Measurements from ENCODE around the gene XRCC5.

Gene XRCC5

DNA sequence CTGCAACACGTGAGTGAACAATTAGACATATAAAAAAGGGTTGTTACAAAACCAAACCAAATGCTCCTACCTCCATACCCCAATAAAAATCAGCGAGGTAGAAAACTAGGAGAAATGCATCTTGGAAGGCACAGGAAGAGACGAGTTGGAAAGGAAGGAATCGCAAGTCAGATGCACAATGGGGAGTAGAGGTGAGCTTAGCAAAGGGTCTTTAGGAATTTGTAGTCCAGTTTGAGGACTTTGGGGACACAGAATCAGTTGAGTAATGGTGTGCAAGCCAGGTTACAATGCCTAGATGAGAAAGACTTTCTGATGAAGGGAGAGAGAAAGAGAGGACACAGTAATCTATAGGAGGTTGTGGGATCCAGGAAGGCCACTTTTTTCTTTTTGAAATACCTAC, 35.7 kb downstream of the XRCC5 start:
- DNase-seq (ENCODE audit: insufficient read length, low spot score) (no peak), FAIRE-seq (peak; percentile 80)
- TF ChIP-seq POU2F2 (IDR thresholded peaks at IDR 0.05; ENCODE audit: low read depth, low read length) (no peak), PAX5 (IDR thresholded peaks at IDR 0.05; ENCODE audit: insufficient read depth, low read length, severe bottlenecking) (no peak), POLR2AphosphoS5 (IDR thresholded peaks at IDR 0.05; ENCODE audit: low read depth, low read length) (peak; percentile 35; the same call in 1 of the 2 replicates), POLR2A (IDR thresholded peaks at IDR 0.05; ENCODE audit: low read depth, low read length) (no peak), TAF1 (IDR thresholded peaks at IDR 0.05; ENCODE audit: low read depth, low read length) (no peak), SPI1 (IDR thresholded peaks at IDR 0.05; ENCODE audit: low read depth, low read length) (no peak)

DNA sequence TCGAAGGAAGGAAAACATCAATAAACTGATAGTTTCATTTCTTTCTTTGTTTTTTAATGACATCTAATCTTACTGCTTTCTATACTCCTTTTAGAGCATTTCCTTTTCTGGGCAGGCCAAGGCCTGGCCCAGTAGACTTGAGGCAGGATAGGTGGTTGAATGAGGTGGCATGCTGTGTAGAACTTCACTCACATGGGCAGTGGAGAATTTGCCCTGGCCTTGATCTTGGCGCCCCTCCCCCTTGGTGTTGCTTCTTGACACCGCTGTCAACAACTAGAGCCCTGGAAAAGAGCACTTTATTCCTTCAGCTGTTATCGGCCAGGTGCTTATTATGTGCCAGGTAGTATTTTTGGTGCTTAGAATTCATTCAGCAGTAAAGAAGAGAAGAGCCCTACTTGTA, 37.4 kb downstream of the XRCC5 start:
- no peak for FAIRE-seq
- TF ChIP-seq POLR2AphosphoS5 (IDR thresholded peaks at IDR 0.05; ENCODE audit: low read depth, low read length) (no peak), PAX5 (IDR thresholded peaks at IDR 0.05; ENCODE audit: insufficient read depth, low read length, severe bottlenecking) (no peak), TAF1 (IDR thresholded peaks at IDR 0.05; ENCODE audit: low read depth, low read length) (no peak), POU2F2 (IDR thresholded peaks at IDR 0.05; ENCODE audit: low read depth, low read length) (no peak), SPI1 (IDR thresholded peaks at IDR 0.05; ENCODE audit: low read depth, low read length) (no peak), POLR2A (IDR thresholded peaks at IDR 0.05; ENCODE audit: low read depth, low read length) (no peak)
- DNase-seq (ENCODE audit: insufficient read length, low spot score), result no peak

DNA sequence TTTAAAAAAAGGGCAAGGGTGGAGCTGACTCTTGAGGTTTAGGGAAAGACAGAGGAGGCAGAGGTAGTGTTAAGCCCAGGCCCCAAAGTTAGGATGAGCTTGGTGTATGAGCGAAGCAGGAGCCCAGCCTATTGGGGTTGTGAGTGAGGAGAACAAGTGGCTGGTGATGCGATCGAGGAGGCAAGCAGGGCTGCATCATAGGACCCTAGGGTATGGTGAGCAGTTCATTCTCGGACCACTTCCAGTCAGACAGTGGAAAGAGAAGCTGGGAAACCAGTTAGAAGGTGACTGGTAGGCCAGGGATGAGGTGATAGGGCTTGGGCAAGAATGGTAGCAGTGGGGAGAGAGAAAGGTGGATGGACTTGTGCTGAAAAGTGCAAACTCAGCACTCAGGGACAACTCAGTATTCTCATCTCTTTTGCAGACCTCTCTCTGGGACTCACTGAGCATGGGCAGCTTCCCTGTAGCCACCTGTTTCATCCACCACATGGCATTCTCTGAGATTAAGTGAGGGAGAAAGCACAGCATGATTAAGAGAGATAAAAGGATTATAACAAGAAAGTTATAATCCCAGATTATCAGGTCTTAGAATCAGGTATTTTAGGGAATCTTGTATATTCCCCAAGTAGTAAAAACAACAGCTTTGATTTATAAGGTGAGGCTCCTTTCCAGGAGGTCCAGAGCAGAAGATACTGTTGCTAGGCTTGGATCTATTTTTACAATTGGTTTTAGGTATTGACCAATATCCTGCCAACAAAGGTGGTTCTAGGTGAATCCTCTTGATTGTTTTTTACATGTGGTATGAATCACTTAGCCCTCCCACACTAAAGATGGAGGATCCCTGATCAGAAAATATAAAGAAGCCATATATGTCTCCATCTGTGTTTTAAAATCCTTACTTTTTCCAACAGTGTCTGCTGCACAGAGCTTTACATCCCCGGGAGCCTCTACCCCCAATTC, 38.3 kb downstream of the XRCC5 start:
- TF ChIP-seq POLR2A (IDR thresholded peaks at IDR 0.05; ENCODE audit: low read depth, low read length), result peak; percentile 25; the same call in 1 of the 2 replicates
- no peak for TF ChIP-seq PAX5 (IDR thresholded peaks at IDR 0.05; ENCODE audit: insufficient read depth, low read length, severe bottlenecking)
- no peak for TF ChIP-seq POLR2AphosphoS5 (IDR thresholded peaks at IDR 0.05; ENCODE audit: low read depth, low read length)
- TF ChIP-seq POU2F2 (IDR thresholded peaks at IDR 0.05; ENCODE audit: low read depth, low read length), result no peak
- FAIRE-seq (no peak), DNase-seq (ENCODE audit: insufficient read length, low spot score) (no peak)

DNA sequence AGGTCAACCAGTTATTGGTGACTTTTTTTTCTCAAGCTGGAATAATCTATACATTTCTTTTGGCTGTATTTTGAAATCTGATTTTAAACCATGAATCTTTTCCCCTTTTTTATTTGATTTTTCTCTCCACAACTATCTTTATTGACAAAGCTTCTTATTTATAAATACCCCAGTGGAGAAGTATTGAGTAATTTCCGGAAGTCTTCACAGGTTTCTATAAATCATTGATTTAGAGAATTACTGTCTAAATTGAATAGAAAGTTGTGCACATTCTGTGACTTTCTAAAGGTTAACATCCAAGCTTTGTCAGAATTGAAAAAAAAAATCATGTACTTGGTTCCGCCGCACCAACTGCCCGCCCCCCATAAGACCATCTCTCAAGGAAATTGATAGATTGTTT, 39.8 kb downstream of the XRCC5 start:
- TF ChIP-seq SPI1 (IDR thresholded peaks at IDR 0.05; ENCODE audit: low read depth, low read length), result no peak
- TF ChIP-seq POLR2A (IDR thresholded peaks at IDR 0.05; ENCODE audit: low read depth, low read length), result no peak
- TF ChIP-seq POU2F2 (IDR thresholded peaks at IDR 0.05; ENCODE audit: low read depth, low read length), result no peak
- no peak for TF ChIP-seq PAX5 (IDR thresholded peaks at IDR 0.05; ENCODE audit: insufficient read depth, low read length, severe bottlenecking)
- no peak for TF ChIP-seq TAF1 (IDR thresholded peaks at IDR 0.05; ENCODE audit: low read depth, low read length)
- no peak for TF ChIP-seq POLR2AphosphoS5 (IDR thresholded peaks at IDR 0.05; ENCODE audit: low read depth, low read length)
- FAIRE-seq (no peak), DNase-seq (ENCODE audit: insufficient read length, low spot score) (no peak)

DNA sequence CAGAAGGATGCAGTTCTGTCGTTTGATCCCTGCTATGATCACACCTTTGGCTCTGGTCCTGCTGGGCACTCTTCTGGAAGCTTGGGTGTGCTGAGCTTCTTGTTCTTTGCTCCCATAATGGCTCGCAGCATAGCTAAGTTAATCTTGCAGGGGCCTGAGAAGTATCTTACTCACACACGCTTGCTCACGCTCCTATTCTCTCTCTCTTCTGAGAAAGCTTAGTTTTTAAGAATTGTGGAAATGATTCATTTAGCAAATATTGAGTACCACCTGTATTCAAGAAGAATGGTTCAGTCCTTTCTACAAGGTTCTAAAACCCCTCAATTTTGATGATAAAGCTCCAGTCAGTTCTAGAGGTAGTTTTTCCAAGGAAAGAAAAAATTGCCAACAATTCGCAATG, 40.6 kb downstream of the XRCC5 start:
- FAIRE-seq (no peak), DNase-seq (ENCODE audit: insufficient read length, low spot score) (no peak)
- TF ChIP-seq POU2F2 (IDR thresholded peaks at IDR 0.05; ENCODE audit: low read depth, low read length) (no peak), SPI1 (IDR thresholded peaks at IDR 0.05; ENCODE audit: low read depth, low read length) (no peak), PAX5 (IDR thresholded peaks at IDR 0.05; ENCODE audit: insufficient read depth, low read length, severe bottlenecking) (no peak), TAF1 (IDR thresholded peaks at IDR 0.05; ENCODE audit: low read depth, low read length) (no peak), POLR2A (IDR thresholded peaks at IDR 0.05; ENCODE audit: low read depth, low read length) (no peak), POLR2AphosphoS5 (IDR thresholded peaks at IDR 0.05; ENCODE audit: low read depth, low read length) (no peak)

DNA sequence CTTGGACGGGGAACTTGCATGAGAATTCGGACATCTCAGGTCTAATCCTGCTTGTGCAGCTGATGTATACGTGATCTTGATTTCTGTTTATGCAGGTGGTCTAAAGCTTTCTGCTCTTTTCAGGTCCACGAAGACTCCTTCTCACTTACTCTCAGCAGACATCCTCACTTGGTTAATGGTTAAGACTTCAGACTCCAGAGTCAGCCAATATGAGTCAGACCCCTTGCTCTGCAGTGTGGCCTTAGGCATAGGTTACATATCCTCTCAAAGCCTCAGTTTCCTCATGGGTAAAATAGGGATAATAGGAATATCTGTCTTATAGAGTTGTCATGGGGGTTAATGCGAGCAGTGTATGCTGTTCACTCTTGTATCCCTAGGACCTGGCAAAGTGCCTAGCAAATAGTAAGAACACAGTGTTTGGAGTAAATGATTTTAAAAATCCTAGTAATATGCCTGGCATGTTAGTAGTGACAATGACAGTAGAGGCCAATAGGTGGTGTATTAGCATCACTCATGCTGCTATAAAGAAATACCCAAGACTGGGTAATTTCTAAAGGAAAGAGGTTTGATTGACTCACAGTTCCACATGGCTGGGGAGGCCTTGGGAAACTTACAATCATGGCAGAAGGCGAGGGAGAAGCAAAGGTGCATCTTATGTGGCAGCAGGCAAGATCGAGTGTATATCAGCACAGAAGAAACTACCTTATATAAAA, 42.3 kb downstream of the XRCC5 start:
- DNase-seq (ENCODE audit: insufficient read length, low spot score), result no peak
- TF ChIP-seq POU2F2 (IDR thresholded peaks at IDR 0.05; ENCODE audit: low read depth, low read length) (no peak), POLR2A (IDR thresholded peaks at IDR 0.05; ENCODE audit: low read depth, low read length) (no peak), SPI1 (IDR thresholded peaks at IDR 0.05; ENCODE audit: low read depth, low read length) (no peak), POLR2AphosphoS5 (IDR thresholded peaks at IDR 0.05; ENCODE audit: low read depth, low read length) (no peak), TAF1 (IDR thresholded peaks at IDR 0.05; ENCODE audit: low read depth, low read length) (no peak), PAX5 (IDR thresholded peaks at IDR 0.05; ENCODE audit: insufficient read depth, low read length, severe bottlenecking) (no peak)
- FAIRE-seq, result no peak

DNA sequence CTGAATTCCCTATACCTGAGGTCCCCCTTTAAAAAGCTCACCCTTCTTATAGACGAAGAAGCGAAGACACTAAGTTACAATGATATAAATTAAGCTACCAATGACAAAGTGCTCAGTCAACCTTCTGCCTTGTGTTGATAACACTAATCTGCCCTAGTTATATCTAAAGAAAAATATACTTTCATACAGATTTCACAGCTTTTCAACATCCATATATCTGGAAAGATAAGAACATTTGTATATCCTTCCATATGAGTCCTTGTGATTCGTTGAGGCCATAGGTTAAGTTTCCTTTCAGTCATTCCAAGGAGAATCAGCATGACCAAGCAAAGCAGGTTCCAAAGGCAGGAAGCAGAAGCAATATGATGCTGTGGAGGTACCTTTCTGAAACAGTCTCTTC, 46.8 kb downstream of the XRCC5 start:
- DNase-seq (ENCODE audit: insufficient read length, low spot score), result no peak
- FAIRE-seq, result no peak
- TF ChIP-seq POLR2AphosphoS5 (IDR thresholded peaks at IDR 0.05; ENCODE audit: low read depth, low read length) (0 out of 2 replicates have a peak, but pooled peaks have one; percentile 20), PAX5 (IDR thresholded peaks at IDR 0.05; ENCODE audit: insufficient read depth, low read length, severe bottlenecking) (no peak)

DNA sequence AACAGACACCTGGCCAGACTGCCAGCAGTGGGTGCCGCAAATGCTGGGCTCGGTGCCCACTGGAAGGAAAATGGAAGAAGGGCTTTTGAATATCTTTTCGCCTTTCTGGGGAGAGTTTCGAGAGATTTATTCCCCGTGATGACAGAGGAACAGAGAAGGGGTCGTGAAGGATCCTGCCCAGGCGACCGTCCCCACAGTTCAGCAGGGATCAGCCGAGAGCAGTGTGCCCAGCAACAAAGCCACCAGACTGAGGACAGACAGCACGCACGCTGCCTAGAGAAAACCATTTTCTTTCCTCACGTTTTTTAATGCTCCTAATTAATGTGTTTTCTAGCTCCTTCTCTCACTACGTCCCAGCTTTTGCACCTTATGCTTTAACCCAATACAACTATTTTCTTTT, 47.7 kb downstream of the XRCC5 start:
- no peak for TF ChIP-seq PAX5 (IDR thresholded peaks at IDR 0.05; ENCODE audit: insufficient read depth, low read length, severe bottlenecking)
- FAIRE-seq (no peak), DNase-seq (ENCODE audit: insufficient read length, low spot score) (no peak)

DNA sequence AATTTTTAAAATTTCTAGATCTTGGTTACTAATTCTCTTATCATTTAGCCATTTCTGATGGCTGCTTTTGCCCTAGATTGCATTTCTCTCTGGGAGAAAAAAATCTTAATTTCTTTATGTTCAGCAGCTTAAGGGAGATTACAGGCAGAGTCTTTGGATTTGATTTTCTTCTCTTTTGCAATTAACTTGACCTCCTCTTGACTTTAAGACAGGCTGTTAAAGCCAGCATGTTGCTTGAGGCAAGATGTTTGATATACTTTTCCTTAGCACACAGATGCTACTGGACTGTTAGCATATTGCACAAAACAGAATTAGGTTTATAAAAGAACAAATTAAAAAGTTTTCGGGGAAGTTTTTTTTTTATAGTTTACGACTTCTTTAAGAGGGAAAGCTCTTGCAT, 50.0 kb downstream of the XRCC5 start:
- FAIRE-seq (no peak), DNase-seq (ENCODE audit: insufficient read length, low spot score) (no peak)
- no peak for TF ChIP-seq POU2F2 (IDR thresholded peaks at IDR 0.05; ENCODE audit: low read depth, low read length)
- TF ChIP-seq POLR2AphosphoS5 (IDR thresholded peaks at IDR 0.05; ENCODE audit: low read depth, low read length), result no peak
- no peak for TF ChIP-seq POLR2A (IDR thresholded peaks at IDR 0.05; ENCODE audit: low read depth, low read length)
- no peak for TF ChIP-seq PAX5 (IDR thresholded peaks at IDR 0.05; ENCODE audit: insufficient read depth, low read length, severe bottlenecking)
- TF ChIP-seq SPI1 (IDR thresholded peaks at IDR 0.05; ENCODE audit: low read depth, low read length), result no peak
- no peak for TF ChIP-seq TAF1 (IDR thresholded peaks at IDR 0.05; ENCODE audit: low read depth, low read length)

Data from GM12891 (cell line).